PC-3 (cell line): ENCODE data around the gene CPA3. TPM values are rescaled to one million over a fixed set of nuclear protein-coding genes. Genes with fewer than 3 reads are reported as not detected.

ENCODE experiments used
- ATAC-seq: fragments of 200-7000 bp; cut with Tn5 transposase; 2 replicates; pipeline ENCODE4 v1.9.1; 2020; ENCODE audit warnings: mild to moderate bottlenecking, moderate library complexity
- BruUV-seq: library from RNA; stranded (reverse); fragments of 400-500 nt; replicated peaks from 2 replicates; lab custom pipeline; 2021; lab: Mats Ljungman, UMichigan
- CTCF ChIA-PET: fragments of 300-600 bp; sonication (Branson Sonifier 250); formaldehyde crosslinking; loops from one replicate; lab custom pipeline; 2022; ENCODE audit warnings: antibody characterized with exemption; lab: Charles Lee
- POLR2A ChIA-PET: fragments of 300-600 bp; sonication (Branson Sonifier 250); formaldehyde crosslinking; loops from one replicate; lab custom pipeline; 2022; ENCODE audit warnings: antibody characterized with exemption; ENCODE audit not compliant: unreplicated experiment; lab: Charles Lee
- DNase-seq: peaks from one replicate; pipeline ENCODE4 v3.0.0-alpha.2; 2015
- H2AFZ ChIP-seq: fragments of 300-600 bp; sonication (generic); 2 replicates; pipeline ENCODE4 v1.6.0; 2016; ENCODE audit warnings: antibody characterized with exemption, low read length
- H3F3A ChIP-seq: fragments of 300-600 bp; sonication (generic); one replicate; pipeline ENCODE4 v1.6.0; 2017; ENCODE audit warnings: antibody characterized with exemption, low read length, control low read depth, mild to moderate bottlenecking; ENCODE audit not compliant: unreplicated experiment
- H3K27ac ChIP-seq: fragments of 300-600 bp; sonication (generic); 2 replicates; pipeline ENCODE4 v1.5.1; 2016; ENCODE audit warnings: mild to moderate bottlenecking, low read length
- H3K27me3 ChIP-seq: fragments of 300-600 bp; sonication (generic); 2 replicates; pipeline ENCODE4 v1.6.1; 2016; ENCODE audit warnings: low read length, mixed read lengths
- H3K36me3 ChIP-seq: fragments of 300-600 bp; sonication (generic); 2 replicates; pipeline ENCODE4 v1.6.1; 2016; ENCODE audit warnings: low read depth, mixed run types, low read length, mixed read lengths
- H3K4me1 ChIP-seq: fragments of 300-600 bp; sonication (generic); 2 replicates; pipeline ENCODE4 v1.5.1; 2016; ENCODE audit warnings: low read length; ENCODE audit not compliant: insufficient read depth
- H3K4me2 ChIP-seq: fragments of 300-600 bp; sonication (generic); 2 replicates; pipeline ENCODE4 v1.6.0; 2016; ENCODE audit warnings: low read length
- H3K4me3 ChIP-seq: fragments of 300-600 bp; sonication (generic); 2 replicates; pipeline ENCODE4 v1.5.1; 2016; ENCODE audit warnings: mild to moderate bottlenecking, low read length, mixed read lengths
- H3K79me2 ChIP-seq: fragments of 300-600 bp; sonication (generic); 2 replicates; pipeline ENCODE4 v1.6.1; 2017; ENCODE audit warnings: low read length, mixed read lengths
- H3K9ac ChIP-seq: fragments of 300-600 bp; sonication (generic); 2 replicates; pipeline ENCODE4 v1.6.0; 2016; ENCODE audit warnings: mild to moderate bottlenecking, low read length
- H3K9me2 ChIP-seq: fragments of 300-600 bp; sonication (generic); replicated peaks from 2 replicates; pipeline ENCODE4 v1.6.1; 2016; ENCODE audit warnings: mixed run types, low read length, mixed read lengths
- H3K9me3 ChIP-seq: fragments of 300-600 bp; sonication (generic); 2 replicates; pipeline ENCODE4 v1.6.1; 2016; ENCODE audit warnings: low read length, mixed read lengths
- H4K20me1 ChIP-seq: fragments of 300-600 bp; sonication (generic); 2 replicates; pipeline ENCODE4 v1.6.1; 2016; ENCODE audit warnings: low read length, mixed read lengths
- CTCF ChIP-seq: fragments of 300-600 bp; sonication (generic); conservative IDR thresholded peaks from 2 replicates; pipeline ENCODE4 v1.5.1; 2017; ENCODE audit warnings: antibody characterized with exemption, low read depth, mild to moderate bottlenecking, low read length
- EZH2 ChIP-seq: fragments of 300-600 bp; sonication (generic); IDR thresholded peaks from one replicate; pipeline ENCODE4 v1.6.1; 2017; ENCODE audit warnings: antibody characterized with exemption, mild to moderate bottlenecking, low read length; ENCODE audit not compliant: unreplicated experiment
- EZH2phosphoT487 ChIP-seq: fragments of 300-600 bp; sonication (generic); IDR thresholded peaks from 2 replicates; pipeline ENCODE4 v1.6.1; 2018; ENCODE audit warnings: mild to moderate bottlenecking, antibody characterized with exemption, low read length, borderline replicate concordance
- intact Hi-C: fragments of 100-400 bp; cut with micrococcal nuclease; formaldehyde crosslinking; loops from 2 replicates; pipeline ENCODE4 v1.9.0; 2023
- total RNA-seq: library from RNA; depleted of rRNA; stranded (reverse); fragments of >200 nt; gene quantifications from 2 replicates; pipeline ENCODE4 v1.2.3, GENCODE V29; 2014

The CPA3 gene
- total RNA-seq, 1 experiment from 2014 or later, result not detected

- Histone ChIP-seq H3K27ac (no peak overlapping the region), H3K9me3 (no peaks in the 10 kb centered on the region), H3K9me2 (no peaks in the 10 kb centered on the region), H3K79me2 (no peaks in the 10 kb centered on the region), H3K9ac (no peak overlapping the region), H3K4me1 (no peaks in the 10 kb centered on the region), H2AFZ (no peak overlapping the region), H3K27me3 (peaks cover 40% of the 10 kb centered on the region), H3K36me3 (no peaks in the 10 kb centered on the region), H3F3A (no peaks in the 10 kb centered on the region), H3K4me2 (no peak overlapping the region), H3K4me3 (no peak overlapping the region), H4K20me1 (no peaks in the 10 kb centered on the region)
- intact Hi-C loops, result no loop called here
- ChIA-PET POLR2A (no interaction called here), CTCF (no interaction called here)
- no TSS peak for BruUV-seq
- no peak for TF ChIP-seq EZH2
- TF ChIP-seq CTCF, result no peak
- TF ChIP-seq EZH2phosphoT487, result no peak
- no peak for ATAC-seq
- no peak for DNase-seq
These were observed 35.2 kb upstream of the CPA3 start for GRCh38 chr3:148829926-148830325.

GRCh38 chr3:148833223-148833622, 31.9 kb upstream of the CPA3 start:
- no peaks in the 10 kb centered on the region for H3K9me2 ChIP-seq
- no peaks in the 10 kb centered on the region for H3K79me2 ChIP-seq
- H3K27me3 ChIP-seq, result peaks cover 32% of the 10 kb centered on the region
- TF ChIP-seq EZH2 (no peak), CTCF (no peak), EZH2phosphoT487 (no peak)
- BruUV-seq, result no TSS peak
- ChIA-PET CTCF (no interaction called here), POLR2A (no interaction called here)
- no peaks in the 10 kb centered on the region for H3K4me1 ChIP-seq
- intact Hi-C loops, result no loop called here
- H3K4me3 ChIP-seq, result no peak overlapping the region
- H2AFZ ChIP-seq, result no peak overlapping the region
- no peaks in the 10 kb centered on the region for H3K36me3 ChIP-seq
- no peaks in the 10 kb centered on the region for H3F3A ChIP-seq
- H4K20me1 ChIP-seq, result no peaks in the 10 kb centered on the region
- no peak overlapping the region for H3K9ac ChIP-seq
- H3K4me2 ChIP-seq, result no peak overlapping the region
- no peak overlapping the region for H3K27ac ChIP-seq
- ATAC-seq (no peak), DNase-seq (no peak)
- H3K9me3 ChIP-seq, result no peaks in the 10 kb centered on the region

GRCh38 chr3:148839805-148840204, 25.3 kb upstream of the CPA3 start:
- no peak for ATAC-seq
- Histone ChIP-seq H3K9me2 (no peaks in the 10 kb centered on the region), H3F3A (no peaks in the 10 kb centered on the region), H3K79me2 (no peaks in the 10 kb centered on the region), H2AFZ (no peak overlapping the region), H3K4me3 (no peak overlapping the region), H3K9me3 (no peaks in the 10 kb centered on the region), H3K36me3 (no peaks in the 10 kb centered on the region), H3K4me1 (no peaks in the 10 kb centered on the region), H3K27me3 (peaks cover 45% of the 10 kb centered on the region), H3K4me2 (no peak overlapping the region), H4K20me1 (no peaks in the 10 kb centered on the region), H3K9ac (no peak overlapping the region), H3K27ac (no peak overlapping the region)
- ChIA-PET POLR2A (no interaction called here), CTCF (no interaction called here)
- intact Hi-C loops, result no loop called here
- no TSS peak for BruUV-seq
- TF ChIP-seq EZH2, result no peak
- TF ChIP-seq CTCF, result no peak
- TF ChIP-seq EZH2phosphoT487, result no peak
- DNase-seq, result no peak
